RWPE1 (cell line): ENCODE measurements around the gene CD81.

Experiments
- CTCF ChIA-PET: fragments of 350-600 bp; sonication (Branson Sonifier 250); formaldehyde crosslinking; extraction: SDS; loops from one replicate; lab custom pipeline; 2021; lab: Yijun Ruan, JAX
- POLR2A ChIA-PET: fragments of 400-600 bp; formaldehyde crosslinking; extraction: SDS; loops from one replicate; lab custom pipeline; 2020; ENCODE audit warnings: antibody characterized with exemption; ENCODE audit not compliant: low non-redundant PET; lab: Yijun Ruan, JAX
- DNase-seq: peaks from one replicate; pipeline ENCODE4 v3.0.0; 2012; ENCODE audit warnings: low spot score
- H3K27ac ChIP-seq: fragments of 450-650 bp; 2 replicates; pipeline ENCODE4 v1.5.1; 2017
- TF ChIP-seq, protein P1 (sequence below): fragments of 450-650 bp; conservative IDR thresholded peaks from 2 replicates; pipeline ENCODE4 v1.5.1; 2017; ENCODE audit warnings: low read depth, mild to moderate bottlenecking

The CD81 gene

DNA sequence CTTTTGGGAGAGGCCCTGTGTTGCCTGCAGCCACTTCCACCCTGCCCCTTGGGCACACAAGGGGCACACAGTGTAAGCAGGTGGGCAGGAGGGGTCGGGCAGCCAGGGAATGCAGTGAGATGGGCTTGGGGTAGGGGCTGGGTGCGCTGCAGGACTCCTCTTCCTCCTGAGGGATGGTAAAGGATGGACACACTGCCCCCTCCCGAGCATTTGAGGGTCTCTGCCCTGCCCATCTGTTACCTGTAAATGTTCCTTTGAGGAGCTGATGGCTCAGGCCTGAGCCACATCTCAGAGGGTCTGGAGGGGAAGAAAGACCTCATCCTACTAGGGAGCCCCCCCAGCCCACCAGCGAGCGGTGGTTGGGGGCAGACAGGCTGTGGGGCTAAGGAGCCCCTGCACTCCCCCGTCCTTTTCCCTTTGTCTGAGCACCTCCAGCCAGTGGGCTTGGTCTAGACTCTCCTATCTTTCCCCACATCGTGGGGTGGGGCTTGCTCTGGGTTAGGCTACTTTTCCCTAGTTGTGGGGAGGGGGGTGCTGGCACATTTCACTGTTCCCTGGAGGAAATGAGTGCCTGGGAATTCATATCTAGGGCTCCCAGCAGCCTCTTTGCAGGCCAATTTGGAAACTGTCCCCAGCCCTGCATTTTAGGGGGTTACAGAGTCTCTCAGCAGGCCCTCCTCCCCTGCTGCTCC, 21.7 kb downstream of the CD81 start:
- peak overlapping the region; percentile 94 for H3K27ac ChIP-seq
- POLR2A ChIA-PET: no interaction called here
- CTCF ChIA-PET: interaction anchor here (0.5 to 6.3 kb wide), 5 partner anchors 9 to 120 kb away, joined by 3 to 50 read pairs (median 3); no protein-coding TSS in a partner anchor
- TF ChIP-seq, protein P1, sequence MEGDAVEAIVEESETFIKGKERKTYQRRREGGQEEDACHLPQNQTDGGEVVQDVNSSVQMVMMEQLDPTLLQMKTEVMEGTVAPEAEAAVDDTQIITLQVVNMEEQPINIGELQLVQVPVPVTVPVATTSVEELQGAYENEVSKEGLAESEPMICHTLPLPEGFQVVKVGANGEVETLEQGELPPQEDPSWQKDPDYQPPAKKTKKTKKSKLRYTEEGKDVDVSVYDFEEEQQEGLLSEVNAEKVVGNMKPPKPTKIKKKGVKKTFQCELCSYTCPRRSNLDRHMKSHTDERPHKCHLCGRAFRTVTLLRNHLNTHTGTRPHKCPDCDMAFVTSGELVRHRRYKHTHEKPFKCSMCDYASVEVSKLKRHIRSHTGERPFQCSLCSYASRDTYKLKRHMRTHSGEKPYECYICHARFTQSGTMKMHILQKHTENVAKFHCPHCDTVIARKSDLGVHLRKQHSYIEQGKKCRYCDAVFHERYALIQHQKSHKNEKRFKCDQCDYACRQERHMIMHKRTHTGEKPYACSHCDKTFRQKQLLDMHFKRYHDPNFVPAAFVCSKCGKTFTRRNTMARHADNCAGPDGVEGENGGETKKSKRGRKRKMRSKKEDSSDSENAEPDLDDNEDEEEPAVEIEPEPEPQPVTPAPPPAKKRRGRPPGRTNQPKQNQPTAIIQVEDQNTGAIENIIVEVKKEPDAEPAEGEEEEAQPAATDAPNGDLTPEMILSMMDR: no peak
- DNase-seq: no peak

DNA sequence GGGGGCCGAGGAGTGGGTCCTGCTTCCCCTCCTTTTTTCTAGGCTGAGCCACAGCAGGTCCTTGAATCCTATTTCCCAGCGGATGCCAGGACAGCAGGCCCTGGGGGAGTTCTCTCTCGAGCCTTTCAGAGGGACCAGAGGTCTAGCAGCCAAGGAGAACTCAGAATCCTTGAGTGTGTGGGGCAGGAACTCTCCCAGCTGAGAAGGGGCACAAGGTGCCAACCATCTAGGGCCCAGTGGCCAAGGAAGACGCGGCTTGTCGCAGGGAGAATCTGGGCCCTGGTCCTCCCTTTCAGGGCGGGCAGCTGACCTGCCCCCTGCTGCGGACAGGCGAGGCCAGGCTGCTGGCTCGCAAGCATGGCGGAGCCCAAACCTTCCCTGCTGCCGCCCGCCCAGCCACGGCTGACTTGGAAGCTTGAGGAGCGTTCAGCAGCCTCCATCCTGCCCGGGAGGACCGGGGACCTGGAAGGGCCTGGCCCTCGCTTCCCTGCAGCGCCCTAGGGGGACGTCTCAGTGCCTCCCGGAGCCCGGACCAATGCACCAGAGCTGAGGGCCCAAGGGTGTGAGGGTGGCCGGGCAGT, 22.5 kb downstream of the CD81 start:
- TF ChIP-seq, protein P1: no peak
- DNase-seq: no peak
- CTCF ChIA-PET: interaction anchor here (0.5 to 6.3 kb wide), 9 partner anchors 9 to 1895 kb away, joined by 3 to 50 read pairs (median 3); no protein-coding TSS in a partner anchor
- POLR2A ChIA-PET: no interaction called here
- peak overlapping the region; percentile 94 for H3K27ac ChIP-seq

DNA sequence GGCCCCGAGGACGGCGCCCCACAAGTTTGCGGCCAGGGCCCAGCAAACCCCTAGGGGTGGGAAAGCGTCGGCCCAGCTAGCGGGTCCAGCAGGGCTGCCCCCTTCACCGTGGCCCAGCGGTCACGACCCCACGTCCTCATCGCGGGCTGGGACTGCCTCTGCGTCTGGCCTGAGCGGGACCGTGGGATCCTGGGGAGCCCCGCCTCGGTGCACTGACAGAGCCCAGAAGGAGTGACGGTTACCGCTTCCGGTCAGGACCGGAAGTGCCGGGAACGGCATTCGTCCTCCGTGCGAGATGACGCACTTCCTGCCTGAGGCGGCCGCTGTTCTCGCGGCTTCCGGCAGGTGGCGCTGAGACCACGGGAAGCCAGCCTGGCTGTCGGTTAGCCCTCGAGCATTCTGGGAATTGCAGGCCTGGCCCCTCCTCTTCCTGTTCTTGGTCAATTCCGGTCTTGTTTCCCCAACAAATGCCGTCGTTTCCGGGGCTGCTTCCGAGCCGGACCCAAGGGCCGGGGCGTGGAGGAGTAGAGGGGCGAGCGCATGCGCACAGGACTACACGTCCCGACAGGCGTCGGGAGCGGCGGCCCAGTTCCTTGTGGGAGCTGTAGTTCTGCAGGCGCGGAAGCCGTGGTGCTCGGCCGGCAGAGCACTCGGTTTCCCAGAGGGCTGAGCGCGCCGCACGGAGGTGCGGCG, 23.1 kb downstream of the CD81 start, which contains the start of gene TSSC4:
Gene TSSC4, plus strand, starts transcription at position 682 of the 693 bp plus-strand sequence. CDS start 1,884 bp downstream, outside the sequence.
- TF ChIP-seq, protein P1: peak; percentile 98
- peak within 1 kb of the TSS; percentile 94 for H3K27ac ChIP-seq
- peak; percentile 98 for DNase-seq
- ChIA-PET CTCF (interaction anchor here (0.5 to 6.3 kb wide), 14 partner anchors 10 to 1895 kb away, joined by 3 to 50 read pairs (median 3); no protein-coding TSS in a partner anchor), POLR2A (interaction anchor here (0.6 kb wide), 2 partner anchors 17 to 59 kb away, joined by 3 to 6 read pairs; no protein-coding TSS in a partner anchor)

DNA sequence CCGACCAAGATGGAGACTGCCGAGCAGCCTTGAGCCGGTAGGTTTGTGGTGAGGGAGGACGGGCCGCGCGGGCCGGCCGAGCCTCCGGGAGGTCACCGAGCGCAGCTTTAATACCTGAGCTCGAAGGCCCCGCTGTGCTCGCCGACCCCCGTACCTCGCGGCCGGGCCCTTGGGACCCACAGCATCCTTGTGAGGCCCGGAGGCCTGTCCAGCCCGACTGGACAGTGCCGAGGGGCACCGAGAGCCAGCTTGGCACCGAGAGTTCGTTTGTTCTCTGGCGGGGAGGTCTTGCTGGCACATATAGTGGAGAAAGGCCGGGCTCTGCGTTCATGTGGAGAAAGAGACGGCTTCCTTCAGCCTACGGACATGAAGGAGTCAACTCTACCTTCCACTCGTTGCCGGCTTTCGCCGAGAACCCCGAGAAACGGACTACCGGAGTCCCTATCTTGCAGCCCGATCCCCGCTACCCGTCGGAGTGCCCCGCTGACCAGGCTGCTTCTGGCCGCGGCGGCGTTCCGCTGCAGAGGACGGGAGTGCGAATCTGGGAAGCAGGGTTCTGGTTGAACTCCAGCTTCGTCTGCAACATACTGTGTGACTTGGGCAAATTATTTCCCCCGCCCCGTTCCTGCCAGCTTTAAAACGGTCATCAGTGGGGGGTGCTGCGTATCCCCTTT, 23.8 kb downstream of the CD81 start:
- ChIA-PET CTCF (interaction anchor here (0.6 to 6.3 kb wide), 8 partner anchors 15 to 1008 kb away, joined by 3 to 50 read pairs (median 3); no protein-coding TSS in a partner anchor), POLR2A (interaction anchor here (0.6 kb wide), 2 partner anchors 17 to 58 kb away, joined by 3 to 6 read pairs; no protein-coding TSS in a partner anchor)
- DNase-seq: no peak
- TF ChIP-seq, protein P1: no peak
- H3K27ac ChIP-seq: peak overlapping the region; percentile 94

DNA sequence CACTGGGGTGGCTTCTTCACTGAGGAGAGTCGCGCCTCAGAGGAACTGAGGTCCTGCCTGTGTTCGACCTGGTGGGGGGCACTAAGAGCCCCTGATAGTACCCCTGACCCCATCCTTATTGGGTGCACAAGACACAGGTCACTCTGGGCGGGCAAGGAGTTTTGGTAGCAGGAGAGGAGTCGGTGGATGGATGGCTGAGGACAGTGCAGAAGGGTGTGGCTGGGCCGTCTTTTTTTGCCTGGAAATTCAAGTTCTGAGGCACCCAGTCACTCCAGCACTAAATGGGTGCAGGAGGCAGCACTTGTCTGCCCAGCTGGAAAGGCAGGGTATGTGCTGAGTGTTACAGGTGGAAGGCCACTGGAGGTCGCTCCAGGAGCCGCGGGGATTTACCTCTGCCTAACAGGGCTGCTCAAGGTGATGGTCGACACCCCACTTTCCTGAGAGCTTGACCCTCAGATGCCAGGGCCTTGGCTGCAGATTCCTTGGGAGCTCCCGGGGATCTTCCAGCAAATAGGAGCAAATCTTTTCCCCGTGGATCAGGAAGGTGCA, 24.4 kb downstream of the CD81 start:
- POLR2A ChIA-PET: no interaction called here
- no peak for DNase-seq
- peak overlapping the region; percentile 94 for H3K27ac ChIP-seq
- TF ChIP-seq, protein P1: no peak
- CTCF ChIA-PET: interaction anchor here (1.3 to 6.3 kb wide), 2 partner anchors 18 to 96 kb away, joined by 4 to 50 read pairs; no protein-coding TSS in a partner anchor
